PC-3 (cell line): ENCODE results near the gene REPS2. TPM values are rescaled to one million over a fixed set of nuclear protein-coding genes. Genes with fewer than 3 reads are reported as not detected.

Source experiments
- ATAC-seq: fragments of 200-7000 bp; cut with Tn5 transposase; 2 replicates; pipeline ENCODE4 v1.9.1; 2020; ENCODE audit warnings: mild to moderate bottlenecking, moderate library complexity
- BruUV-seq: library from RNA; stranded (reverse); fragments of 400-500 nt; replicated peaks from 2 replicates; lab custom pipeline; 2021; lab: Mats Ljungman, UMichigan
- CTCF ChIA-PET: fragments of 300-600 bp; sonication (Branson Sonifier 250); formaldehyde crosslinking; loops from one replicate; lab custom pipeline; 2022; ENCODE audit warnings: antibody characterized with exemption; lab: Charles Lee
- POLR2A ChIA-PET: fragments of 300-600 bp; sonication (Branson Sonifier 250); formaldehyde crosslinking; loops from one replicate; lab custom pipeline; 2022; ENCODE audit warnings: antibody characterized with exemption; ENCODE audit not compliant: unreplicated experiment; lab: Charles Lee
- DNase-seq: peaks from one replicate; pipeline ENCODE4 v3.0.0-alpha.2; 2015
- H2AFZ ChIP-seq: fragments of 300-600 bp; sonication (generic); 2 replicates; pipeline ENCODE4 v1.6.0; 2016; ENCODE audit warnings: antibody characterized with exemption, low read length
- H3F3A ChIP-seq: fragments of 300-600 bp; sonication (generic); one replicate; pipeline ENCODE4 v1.6.0; 2017; ENCODE audit warnings: antibody characterized with exemption, low read length, control low read depth, mild to moderate bottlenecking; ENCODE audit not compliant: unreplicated experiment
- H3K27ac ChIP-seq: fragments of 300-600 bp; sonication (generic); 2 replicates; pipeline ENCODE4 v1.5.1; 2016; ENCODE audit warnings: mild to moderate bottlenecking, low read length
- H3K27me3 ChIP-seq: fragments of 300-600 bp; sonication (generic); 2 replicates; pipeline ENCODE4 v1.6.1; 2016; ENCODE audit warnings: low read length, mixed read lengths
- H3K36me3 ChIP-seq: fragments of 300-600 bp; sonication (generic); 2 replicates; pipeline ENCODE4 v1.6.1; 2016; ENCODE audit warnings: low read depth, mixed run types, low read length, mixed read lengths
- H3K4me1 ChIP-seq: fragments of 300-600 bp; sonication (generic); 2 replicates; pipeline ENCODE4 v1.5.1; 2016; ENCODE audit warnings: low read length; ENCODE audit not compliant: insufficient read depth
- H3K4me2 ChIP-seq: fragments of 300-600 bp; sonication (generic); 2 replicates; pipeline ENCODE4 v1.6.0; 2016; ENCODE audit warnings: low read length
- H3K4me3 ChIP-seq: fragments of 300-600 bp; sonication (generic); 2 replicates; pipeline ENCODE4 v1.5.1; 2016; ENCODE audit warnings: mild to moderate bottlenecking, low read length, mixed read lengths
- H3K79me2 ChIP-seq: fragments of 300-600 bp; sonication (generic); 2 replicates; pipeline ENCODE4 v1.6.1; 2017; ENCODE audit warnings: low read length, mixed read lengths
- H3K9ac ChIP-seq: fragments of 300-600 bp; sonication (generic); 2 replicates; pipeline ENCODE4 v1.6.0; 2016; ENCODE audit warnings: mild to moderate bottlenecking, low read length
- H3K9me2 ChIP-seq: fragments of 300-600 bp; sonication (generic); replicated peaks from 2 replicates; pipeline ENCODE4 v1.6.1; 2016; ENCODE audit warnings: mixed run types, low read length, mixed read lengths
- H3K9me3 ChIP-seq: fragments of 300-600 bp; sonication (generic); 2 replicates; pipeline ENCODE4 v1.6.1; 2016; ENCODE audit warnings: low read length, mixed read lengths
- H4K20me1 ChIP-seq: fragments of 300-600 bp; sonication (generic); 2 replicates; pipeline ENCODE4 v1.6.1; 2016; ENCODE audit warnings: low read length, mixed read lengths
- CTCF ChIP-seq: fragments of 300-600 bp; sonication (generic); conservative IDR thresholded peaks from 2 replicates; pipeline ENCODE4 v1.5.1; 2017; ENCODE audit warnings: antibody characterized with exemption, low read depth, mild to moderate bottlenecking, low read length
- EZH2 ChIP-seq: fragments of 300-600 bp; sonication (generic); IDR thresholded peaks from one replicate; pipeline ENCODE4 v1.6.1; 2017; ENCODE audit warnings: antibody characterized with exemption, mild to moderate bottlenecking, low read length; ENCODE audit not compliant: unreplicated experiment
- EZH2phosphoT487 ChIP-seq: fragments of 300-600 bp; sonication (generic); IDR thresholded peaks from 2 replicates; pipeline ENCODE4 v1.6.1; 2018; ENCODE audit warnings: mild to moderate bottlenecking, antibody characterized with exemption, low read length, borderline replicate concordance
- intact Hi-C: fragments of 100-400 bp; cut with micrococcal nuclease; formaldehyde crosslinking; loops from 2 replicates; pipeline ENCODE4 v1.9.0; 2023
- total RNA-seq: library from RNA; depleted of rRNA; stranded (reverse); fragments of >200 nt; gene quantifications from 2 replicates; pipeline ENCODE4 v1.2.3, GENCODE V29; 2014

REPS2 gene
- total RNA-seq, 1 experiment from 2014 or later: 6.3 TPM

- peaks cover 23% of the 10 kb centered on the region for H3K9me3 ChIP-seq
- H3K4me3 ChIP-seq: no peak overlapping the region
- no TSS peak for BruUV-seq
- POLR2A ChIA-PET: no interaction called here
- no peaks in the 10 kb centered on the region for H4K20me1 ChIP-seq
- H3K9me2 ChIP-seq: no peaks in the 10 kb centered on the region
- H3K4me1 ChIP-seq: no peaks in the 10 kb centered on the region
- CTCF ChIA-PET: no interaction called here
- peaks cover 4% of the 10 kb centered on the region; the same call in 1 of the 2 replicates for H3K36me3 ChIP-seq
- peak; percentile 48 for DNase-seq
- no peak overlapping the region for H3K27ac ChIP-seq
- no peaks in the 10 kb centered on the region for H3K27me3 ChIP-seq
- no peak overlapping the region for H3K4me2 ChIP-seq
- 0 out of 2 replicates have a peak, but pooled peaks have one; percentile 22 for ATAC-seq
- no peak overlapping the region for H2AFZ ChIP-seq
- H3K9ac ChIP-seq: no peak overlapping the region
- TF ChIP-seq CTCF (no peak), EZH2 (no peak)
- intact Hi-C loops: loop anchor here (1.0 to 2.0 kb wide), 3 partner anchors 159 to 528 kb away; no protein-coding TSS in a partner anchor
- H3F3A ChIP-seq: no peaks in the 10 kb centered on the region
- H3K79me2 ChIP-seq: no peaks in the 10 kb centered on the region
Observed at GRCh38 chrX:17161991-17162390, 215.5 kb downstream of the REPS2 start.

GRCh38 chrX:17164079-17164478 is 217.6 kb downstream of the REPS2 start:
- Histone ChIP-seq H3K9ac (no peak overlapping the region), H3K4me3 (no peak overlapping the region), H3K27me3 (no peaks in the 10 kb centered on the region), H3F3A (no peaks in the 10 kb centered on the region), H3K9me3 (peaks cover 23% of the 10 kb centered on the region), H3K36me3 (peaks cover 4% of the 10 kb centered on the region; the same call in 1 of the 2 replicates), H3K9me2 (no peaks in the 10 kb centered on the region), H3K79me2 (no peaks in the 10 kb centered on the region), H3K27ac (no peak overlapping the region), H2AFZ (no peak overlapping the region), H3K4me1 (no peaks in the 10 kb centered on the region), H4K20me1 (no peaks in the 10 kb centered on the region), H3K4me2 (no peak overlapping the region)
- CTCF ChIA-PET: no interaction called here
- POLR2A ChIA-PET: no interaction called here
- intact Hi-C loops: no loop called here
- no TSS peak for BruUV-seq
- no peak for TF ChIP-seq CTCF
- no peak for TF ChIP-seq EZH2
- no peak for TF ChIP-seq EZH2phosphoT487
- no peak for ATAC-seq
- DNase-seq: no peak

DNA sequence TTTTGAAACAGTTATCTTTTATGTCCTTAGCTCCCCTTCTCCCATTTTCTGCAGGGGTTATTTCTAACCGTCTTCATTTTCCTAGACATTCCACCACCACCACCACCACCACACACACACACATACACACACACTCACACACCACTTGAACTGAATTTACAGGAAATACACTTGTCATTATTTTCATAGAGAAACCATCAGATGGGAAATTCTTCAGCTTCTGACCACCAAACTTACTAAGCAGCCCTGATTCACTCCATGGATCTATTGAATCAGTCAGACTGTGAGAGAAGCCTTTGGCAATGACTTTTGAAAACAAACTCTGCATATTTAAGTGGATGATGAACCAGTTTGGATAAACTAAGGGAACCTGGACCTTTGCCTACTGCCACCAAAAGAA is 218.5 kb downstream of the REPS2 start:
- no peak overlapping the region for H3K9ac ChIP-seq
- H3K27ac ChIP-seq: no peak overlapping the region
- no peaks in the 10 kb centered on the region for H3K9me2 ChIP-seq
- H3K9me3 ChIP-seq: peaks cover 23% of the 10 kb centered on the region
- no peaks in the 10 kb centered on the region for H3K79me2 ChIP-seq
- H3K4me3 ChIP-seq: no peak overlapping the region
- DNase-seq: no peak
- ChIA-PET CTCF (no interaction called here), POLR2A (no interaction called here)
- no peaks in the 10 kb centered on the region for H3K4me1 ChIP-seq
- no peak for ATAC-seq
- H3F3A ChIP-seq: no peaks in the 10 kb centered on the region
- no peak for TF ChIP-seq EZH2
- no peak for TF ChIP-seq CTCF
- TF ChIP-seq EZH2phosphoT487: no peak
- no peaks in the 10 kb centered on the region for H3K27me3 ChIP-seq
- H2AFZ ChIP-seq: no peak overlapping the region
- no TSS peak for BruUV-seq
- no peaks in the 10 kb centered on the region for H4K20me1 ChIP-seq
- intact Hi-C loops: no loop called here
- peaks cover 4% of the 10 kb centered on the region; the same call in 1 of the 2 replicates for H3K36me3 ChIP-seq
- no peak overlapping the region for H3K4me2 ChIP-seq
